HG03039 (cell line): ENCODE measurements around the gene AP5Z1.

Source experiments
- ATAC-seq: cut with Tn5 transposase; IDR thresholded peaks from one replicate; pipeline ENCODE4 v1.9.1; 2021; ENCODE audit warnings: mild to moderate bottlenecking, moderate library complexity; ENCODE audit not compliant: unreplicated experiment

Gene AP5Z1

GRCh38 chr7:4765776-4766490 is 9.5 kb upstream of the AP5Z1 start:
- no peak for ATAC-seq

DNA sequence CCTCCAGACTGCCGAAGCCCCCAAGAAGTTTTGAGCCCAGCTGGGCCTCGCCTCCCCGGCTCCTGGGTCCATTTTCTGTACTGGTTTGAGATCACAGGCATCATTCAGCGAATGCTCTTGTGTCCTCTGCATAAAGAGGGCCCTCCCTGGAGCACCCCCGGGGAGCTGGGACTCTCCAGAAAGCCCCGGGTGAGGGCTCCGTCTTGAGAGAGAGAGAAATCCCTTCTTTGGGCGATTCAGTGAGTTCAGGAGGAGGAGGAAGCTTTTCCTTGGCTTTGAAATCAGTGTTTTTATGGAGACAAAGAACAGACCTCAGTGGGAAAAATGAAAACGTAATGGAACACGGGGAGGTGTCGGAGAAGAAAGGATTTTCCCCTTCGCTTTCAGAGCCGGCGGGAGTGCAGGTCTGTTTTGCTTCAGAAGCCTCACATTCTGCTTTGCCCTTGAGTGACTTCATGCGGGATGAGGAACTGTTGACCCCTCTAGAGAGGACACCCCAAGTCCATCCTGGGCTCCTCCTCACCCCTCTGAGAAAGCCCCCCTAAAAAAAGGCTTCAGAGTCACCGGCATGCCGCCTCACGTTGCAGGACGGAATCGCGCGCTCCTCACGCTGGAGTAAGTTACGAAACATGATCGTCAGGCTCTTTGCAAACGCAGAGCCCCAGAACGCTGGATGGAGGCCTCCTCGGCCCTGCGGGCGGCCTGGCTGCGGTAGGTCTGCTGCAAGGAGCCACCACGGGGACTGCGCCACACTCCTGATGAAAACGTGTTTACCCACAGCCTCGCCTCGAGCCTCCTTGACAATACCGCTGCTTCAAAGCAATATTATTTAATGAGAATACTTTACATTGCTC is 8.5 kb upstream of the AP5Z1 start:
- no peak for ATAC-seq

DNA sequence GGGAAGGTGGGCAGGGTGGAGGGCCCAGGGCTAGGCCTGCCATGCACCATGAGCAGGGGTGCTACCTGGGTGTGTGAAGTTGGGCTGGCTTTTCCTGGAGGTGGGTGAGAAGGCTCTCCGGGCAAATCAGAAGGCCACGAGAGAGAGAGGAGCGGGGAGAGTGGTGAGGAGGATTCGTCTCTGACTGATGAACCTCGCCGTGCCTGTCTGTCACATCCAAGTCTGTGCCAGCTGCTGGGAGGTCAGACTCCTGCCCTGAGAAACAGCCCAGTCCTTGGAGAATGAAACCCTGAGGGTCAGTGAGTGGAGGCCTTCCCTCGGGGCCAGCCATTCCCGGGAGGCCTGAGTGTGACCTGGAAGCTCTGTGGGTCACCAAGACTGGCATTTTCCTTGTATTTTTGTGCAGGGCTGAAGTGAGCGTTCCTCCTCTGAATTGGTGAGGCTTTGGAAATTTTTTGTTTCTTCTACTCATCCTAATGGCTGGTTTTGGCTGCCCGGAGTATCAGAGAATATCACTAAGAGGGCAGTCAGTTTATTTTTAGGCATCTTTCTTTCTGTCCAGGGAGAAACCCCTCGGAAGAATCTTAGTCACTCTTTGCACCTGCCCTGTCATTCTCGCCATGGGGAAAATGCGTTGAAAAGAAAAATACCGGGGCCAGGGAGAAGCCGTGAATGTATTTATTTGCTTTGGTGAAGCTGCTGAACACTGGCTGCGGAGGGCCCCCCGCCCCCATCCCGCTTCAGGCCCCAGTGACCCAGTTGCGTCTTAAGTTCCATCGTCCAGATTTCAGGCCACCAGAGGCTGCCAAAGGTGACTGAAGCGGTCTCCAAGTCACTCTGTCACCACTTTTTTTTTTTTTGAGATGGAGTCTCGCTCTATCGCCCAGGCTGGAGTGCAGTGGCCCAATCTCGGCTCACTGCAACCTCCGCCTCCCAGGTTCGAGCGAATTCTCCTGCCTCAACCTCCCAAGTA is 6.5 kb upstream of the AP5Z1 start:
- no peak for ATAC-seq

DNA sequence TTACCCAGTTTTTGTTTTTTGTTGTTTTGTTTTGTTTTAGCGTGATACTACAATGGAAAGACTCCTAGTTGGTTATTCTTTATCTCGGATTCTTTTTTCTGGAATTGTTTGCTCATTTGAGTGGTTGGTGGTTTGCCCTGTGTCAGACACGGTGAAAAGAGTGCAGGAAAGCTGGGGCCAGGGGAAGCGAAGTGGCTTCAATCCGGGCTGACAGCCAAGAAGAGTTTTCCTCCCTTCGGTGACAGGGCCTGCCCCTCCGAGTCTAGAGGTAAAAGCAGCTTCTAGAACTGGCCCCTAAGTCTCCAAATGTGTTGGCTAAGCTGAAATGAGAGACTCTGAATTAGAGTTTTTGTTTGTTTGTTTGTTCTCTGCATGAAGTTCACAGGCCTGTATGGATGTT is 5.7 kb upstream of the AP5Z1 start:
- no peak for ATAC-seq

DNA sequence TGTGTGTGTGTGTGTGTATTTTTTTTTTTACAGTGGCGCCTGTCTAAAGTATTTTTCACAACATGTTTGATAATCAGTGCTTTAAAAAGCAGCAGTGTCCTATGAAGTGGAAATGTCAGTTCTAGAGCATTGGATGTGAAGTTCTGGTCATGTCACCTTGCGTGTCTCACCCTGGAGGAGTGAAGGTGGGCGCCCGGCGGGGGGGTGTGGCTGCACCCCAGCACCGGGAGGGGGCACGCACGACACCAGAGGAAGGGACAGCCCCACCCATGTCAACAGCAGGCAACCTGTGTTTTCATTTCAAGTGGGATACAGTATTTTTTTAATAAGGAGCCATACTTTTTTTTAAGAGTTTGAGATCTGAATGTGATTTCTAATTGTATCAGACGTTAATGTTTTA is 4.5 kb upstream of the AP5Z1 start:
- ATAC-seq, result no peak

GRCh38 chr7:4771737-4772136 is 3.7 kb upstream of the AP5Z1 start:
- ATAC-seq, result no peak

DNA sequence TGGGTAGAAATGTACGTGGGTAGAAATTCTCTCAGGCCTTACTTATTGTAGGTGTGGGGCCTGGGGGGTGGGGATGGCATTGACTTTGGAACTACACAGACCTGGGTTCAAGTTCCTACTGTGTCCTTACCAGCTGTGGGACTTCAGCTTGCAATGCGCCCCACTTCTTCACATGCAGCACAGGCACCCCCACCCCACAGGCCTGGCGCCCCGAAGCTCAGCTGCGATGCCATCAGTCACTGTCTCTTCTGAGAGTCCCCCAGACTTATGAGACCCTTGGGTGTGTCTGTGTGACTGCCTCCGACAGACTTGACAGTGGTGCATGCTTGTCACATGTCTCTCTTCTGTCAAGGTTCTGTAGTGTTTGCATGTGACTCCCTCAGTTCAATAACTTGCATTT is 3.1 kb upstream of the AP5Z1 start:
- ATAC-seq, result no peak

DNA sequence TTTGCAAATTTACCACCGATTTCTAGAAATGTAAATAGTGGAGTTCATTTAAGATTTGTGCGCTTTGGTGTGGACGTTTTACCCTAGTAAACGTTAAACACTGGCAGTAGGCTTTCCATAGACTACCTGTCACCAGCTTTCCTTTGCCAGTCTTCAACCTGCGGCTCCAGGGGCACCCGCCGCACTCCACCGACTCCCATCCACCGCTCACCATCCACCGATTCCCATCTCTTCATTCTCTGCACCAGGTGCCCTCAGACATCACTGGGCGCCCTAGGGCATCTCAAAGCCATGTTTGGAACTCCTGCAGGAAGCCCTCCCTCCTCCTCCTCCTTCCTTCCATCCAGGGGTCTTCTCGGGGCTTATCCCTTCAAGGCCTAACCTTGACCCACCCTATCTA is 1.4 kb upstream of the AP5Z1 start:
- ATAC-seq, result no peak

DNA sequence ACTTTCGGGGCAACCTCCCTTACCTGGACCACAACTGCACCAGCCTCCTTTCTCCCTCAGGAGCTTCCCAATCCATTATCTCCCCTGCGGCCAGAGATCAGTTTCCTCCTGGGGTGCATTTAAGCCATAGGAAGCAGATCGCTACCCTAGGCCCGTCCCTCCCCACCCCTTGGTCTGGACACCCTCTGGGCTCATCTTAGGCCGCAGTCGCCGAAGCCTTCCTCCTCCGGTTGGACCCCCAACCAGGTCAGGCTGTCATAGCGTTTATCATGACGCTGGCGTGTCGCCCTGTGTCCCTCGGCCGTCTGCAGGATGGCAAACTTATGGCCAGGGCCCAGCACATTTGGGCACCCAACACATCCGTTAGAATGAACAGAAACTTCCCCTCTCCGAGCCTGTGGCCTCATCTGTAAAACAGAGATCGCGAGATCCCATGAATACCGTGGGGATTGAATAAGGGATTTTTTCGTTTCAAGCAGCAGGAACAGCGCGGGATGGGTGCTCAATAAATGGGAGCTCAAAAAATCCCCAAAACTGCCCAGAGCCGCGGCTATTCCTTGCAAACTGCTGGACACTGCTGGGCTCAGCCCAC is 669 bp upstream of the AP5Z1 start:
- peak; percentile 5 for ATAC-seq

- ATAC-seq, result peak; percentile 5
Observed at GRCh38 chr7:4775848-4776623, 613 bp downstream of the AP5Z1 start.

- no peak for ATAC-seq
Observed at GRCh38 chr7:4779118-4779517, 3.7 kb downstream of the AP5Z1 start.

- no peak for ATAC-seq
Observed at GRCh38 chr7:4781366-4782069, 6.1 kb downstream of the AP5Z1 start.

- no peak for ATAC-seq
Observed at GRCh38 chr7:4782333-4783291, 7.2 kb downstream of the AP5Z1 start.

GRCh38 chr7:4783292-4783652 is 7.8 kb downstream of the AP5Z1 start:
- ATAC-seq, result no peak

DNA sequence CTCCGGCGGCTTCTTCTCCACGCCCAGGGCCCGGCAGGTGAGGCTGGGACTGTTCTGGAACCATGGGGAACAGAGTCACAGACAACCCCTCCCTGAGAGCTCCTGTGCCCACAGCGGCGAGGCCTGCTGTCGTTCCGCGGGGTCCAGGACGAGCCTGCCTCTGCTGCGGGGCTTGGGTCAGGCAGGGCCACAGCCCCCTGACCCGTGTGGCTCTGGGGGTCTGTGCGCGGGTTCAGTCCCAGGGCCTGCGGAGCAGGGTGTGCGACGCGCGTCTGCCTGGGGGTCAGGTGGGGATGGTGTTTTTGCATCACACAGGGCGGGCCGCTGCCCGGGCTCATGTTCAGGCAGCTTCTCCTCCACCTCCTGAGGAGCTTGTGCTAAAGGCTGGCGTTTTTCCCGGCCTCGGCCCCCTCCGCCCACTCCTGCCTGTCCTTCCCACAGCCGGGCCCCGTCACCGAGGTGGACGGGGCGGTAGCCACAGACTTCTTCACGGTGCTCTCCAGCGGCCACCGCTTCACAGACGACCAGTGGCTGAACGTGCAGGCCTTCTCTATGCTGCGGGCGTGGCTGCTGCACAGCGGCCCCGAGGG is 8.4 kb downstream of the AP5Z1 start:
- no peak for ATAC-seq

- ATAC-seq, result no peak
Observed at GRCh38 chr7:4784799-4785198, 9.4 kb downstream of the AP5Z1 start.

DNA sequence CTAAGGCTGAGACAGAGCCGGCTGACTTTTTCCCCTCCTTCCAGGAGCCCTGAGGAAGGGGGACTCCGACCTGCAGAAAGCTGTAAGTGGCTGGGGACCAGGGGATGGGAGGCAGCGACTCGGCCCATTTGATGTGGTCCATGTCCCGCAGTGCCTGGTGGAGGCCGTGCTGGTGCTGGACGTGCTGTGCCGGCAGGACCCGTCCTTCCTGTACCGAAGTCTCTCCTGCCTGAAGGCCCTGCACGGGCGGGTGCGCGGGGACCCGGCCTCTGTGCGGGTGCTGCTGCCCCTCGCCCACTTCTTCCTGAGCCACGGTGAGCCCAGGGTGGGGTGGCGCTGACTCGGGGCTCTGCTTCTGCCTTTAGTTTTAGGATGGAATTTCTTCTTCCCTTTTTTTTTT is 9.9 kb downstream of the AP5Z1 start:
- ATAC-seq, result no peak

DNA sequence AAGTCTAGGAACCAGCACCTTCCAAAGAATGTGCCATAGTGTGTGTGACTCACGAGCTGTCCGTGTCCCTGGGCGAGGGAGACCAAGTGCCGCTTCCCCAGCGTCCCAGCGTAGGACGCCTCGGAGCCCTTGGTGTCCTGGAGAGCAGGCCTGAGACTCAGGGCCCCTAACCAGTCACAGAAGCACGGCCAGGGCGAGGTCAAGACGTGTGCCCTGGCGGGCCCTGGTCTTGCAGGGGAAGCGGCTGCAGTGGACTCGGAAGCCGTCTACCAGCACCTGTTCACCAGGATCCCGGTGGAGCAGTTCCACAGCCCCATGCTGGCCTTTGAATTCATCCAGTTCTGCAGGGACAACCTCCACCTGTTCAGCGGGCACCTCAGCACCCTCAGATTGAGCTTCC is 10.6 kb downstream of the AP5Z1 start:
- ATAC-seq, result no peak
